C4-2B (cell line): ENCODE data around the gene LMF1.

Source experiments
- ZFX ChIP-seq: fragments of 450-650 bp; IDR thresholded peaks from 2 replicates; pipeline ENCODE4 v1.6.1; 2017
- TF ChIP-seq, protein P1 (sequence below): fragments of 450-650 bp; conservative IDR thresholded peaks from 2 replicates; pipeline ENCODE4 v1.5.1; 2017; ENCODE audit warnings: mild to moderate bottlenecking

DNA sequence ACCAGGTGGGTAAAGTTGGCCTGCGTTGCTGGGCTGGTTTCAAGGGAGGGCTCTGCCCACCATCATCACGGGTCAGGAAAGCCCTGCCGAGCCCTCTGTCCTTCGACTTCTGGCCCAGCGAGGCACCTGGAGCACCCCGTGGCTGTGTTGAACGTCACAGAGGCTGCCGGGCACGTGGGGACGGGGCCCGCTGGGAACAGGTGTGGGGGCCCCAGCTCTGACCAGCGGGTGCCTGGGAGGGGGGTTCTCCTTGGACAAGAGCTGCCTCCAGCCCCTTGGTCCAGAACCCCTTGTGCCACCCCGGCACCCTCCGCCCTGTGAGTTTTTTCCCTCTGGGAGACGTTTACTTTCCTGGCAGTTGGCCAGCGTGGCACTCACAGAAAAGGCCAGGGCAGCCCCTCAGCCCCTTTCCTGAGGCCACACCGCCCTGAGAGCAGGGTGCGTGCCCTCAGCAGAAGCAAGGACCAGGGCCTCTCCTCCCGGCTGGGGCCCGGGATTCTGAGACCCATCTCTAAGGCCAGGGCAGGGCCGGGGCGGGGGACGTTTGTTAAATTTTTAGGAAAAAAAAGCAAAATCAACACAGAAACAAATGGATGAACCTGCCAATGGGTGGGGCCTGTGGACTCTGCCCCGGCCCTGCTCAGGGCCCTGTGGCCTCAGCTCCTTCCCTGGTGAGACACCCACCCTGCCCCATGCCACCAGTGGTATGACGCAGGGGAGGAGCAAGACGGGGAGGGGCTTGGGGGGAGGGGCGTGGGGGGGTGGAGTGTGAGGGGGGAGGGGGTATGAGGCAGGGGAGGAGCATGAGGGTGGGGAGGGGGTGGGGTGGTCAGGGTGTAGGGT is 139.0 kb downstream of the LMF1 start:
- TF ChIP-seq, protein P1, sequence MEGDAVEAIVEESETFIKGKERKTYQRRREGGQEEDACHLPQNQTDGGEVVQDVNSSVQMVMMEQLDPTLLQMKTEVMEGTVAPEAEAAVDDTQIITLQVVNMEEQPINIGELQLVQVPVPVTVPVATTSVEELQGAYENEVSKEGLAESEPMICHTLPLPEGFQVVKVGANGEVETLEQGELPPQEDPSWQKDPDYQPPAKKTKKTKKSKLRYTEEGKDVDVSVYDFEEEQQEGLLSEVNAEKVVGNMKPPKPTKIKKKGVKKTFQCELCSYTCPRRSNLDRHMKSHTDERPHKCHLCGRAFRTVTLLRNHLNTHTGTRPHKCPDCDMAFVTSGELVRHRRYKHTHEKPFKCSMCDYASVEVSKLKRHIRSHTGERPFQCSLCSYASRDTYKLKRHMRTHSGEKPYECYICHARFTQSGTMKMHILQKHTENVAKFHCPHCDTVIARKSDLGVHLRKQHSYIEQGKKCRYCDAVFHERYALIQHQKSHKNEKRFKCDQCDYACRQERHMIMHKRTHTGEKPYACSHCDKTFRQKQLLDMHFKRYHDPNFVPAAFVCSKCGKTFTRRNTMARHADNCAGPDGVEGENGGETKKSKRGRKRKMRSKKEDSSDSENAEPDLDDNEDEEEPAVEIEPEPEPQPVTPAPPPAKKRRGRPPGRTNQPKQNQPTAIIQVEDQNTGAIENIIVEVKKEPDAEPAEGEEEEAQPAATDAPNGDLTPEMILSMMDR: no peak
- TF ChIP-seq ZFX: no peak
